Measurements from ENCODE around the gene JUN. TPM values are rescaled to one million over a fixed set of nuclear protein-coding genes. Genes with fewer than 3 reads are reported as not detected.
A peak's percentile ranks its signal among the peaks of the same experiment; 100 is the strongest.

The JUN gene
- total RNA-seq, 1 experiment from 2014 or later = 4.1 TPM

- DNase-seq (ENCODE audit: low read depth, low spot score) = no peak
Measured at GRCh38 chr1:58773406-58773840, 10.4 kb downstream of the JUN start.

GRCh38 chr1:58769809-58770320 lies 14.0 kb downstream of the JUN start:
- in situ Hi-C loops (cut with HindIII; ENCODE audit: low pct_unique_long_range_greater_than_20kb, low sequenced_read_pairs) = no loop called here
- DNase-seq (ENCODE audit: low read depth, low spot score) = no peak

More at GRCh38 chr1:58773406-58773840, 10.4 kb downstream of the JUN start:
- in situ Hi-C loops (cut with HindIII; ENCODE audit: low pct_unique_long_range_greater_than_20kb, low sequenced_read_pairs) = no loop called here

DNA sequence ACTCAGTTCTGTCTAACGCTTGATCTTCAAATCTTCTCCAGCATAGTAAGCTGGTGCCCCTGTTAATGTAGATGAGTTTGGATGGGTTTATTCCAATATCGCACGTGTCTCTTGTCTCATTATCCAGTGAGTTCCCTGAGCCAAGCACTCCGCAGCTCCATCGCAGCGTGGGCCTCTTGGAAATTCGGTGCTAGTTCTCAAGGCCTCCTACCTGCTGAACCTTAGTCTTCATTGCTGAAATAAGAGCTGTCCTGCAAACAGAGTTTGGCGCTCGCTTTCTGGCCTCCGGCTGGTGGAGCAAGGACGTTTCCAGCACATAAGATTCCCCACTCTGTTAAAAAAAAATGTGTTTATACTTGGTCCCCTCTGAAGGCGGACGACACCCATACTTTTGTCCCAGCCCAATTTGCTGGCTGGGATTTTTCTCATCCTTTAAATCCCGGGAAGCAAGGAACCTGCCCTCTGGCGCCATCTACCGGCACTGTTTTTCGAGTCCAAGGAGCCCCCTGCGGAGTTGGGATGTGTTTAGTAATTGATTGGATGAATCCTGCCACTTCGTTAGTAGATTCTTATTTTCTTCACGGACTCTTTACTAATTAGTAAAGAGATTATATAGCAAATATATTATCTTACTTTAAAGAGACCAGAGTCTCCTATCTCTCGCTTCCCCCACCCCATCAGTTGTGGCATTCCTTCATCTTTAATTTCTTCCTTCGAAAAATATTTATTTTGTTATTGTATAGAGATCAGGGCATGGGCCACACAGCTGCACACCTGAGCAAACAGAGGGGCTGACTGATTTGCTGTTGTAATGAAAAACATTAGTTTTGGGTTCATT lies 14.7 kb downstream of the JUN start:
- in situ Hi-C loops (cut with HindIII; ENCODE audit: low pct_unique_long_range_greater_than_20kb, low sequenced_read_pairs) = no loop called here
- peak; percentile 68 for DNase-seq (ENCODE audit: low read depth, low spot score)

DNA sequence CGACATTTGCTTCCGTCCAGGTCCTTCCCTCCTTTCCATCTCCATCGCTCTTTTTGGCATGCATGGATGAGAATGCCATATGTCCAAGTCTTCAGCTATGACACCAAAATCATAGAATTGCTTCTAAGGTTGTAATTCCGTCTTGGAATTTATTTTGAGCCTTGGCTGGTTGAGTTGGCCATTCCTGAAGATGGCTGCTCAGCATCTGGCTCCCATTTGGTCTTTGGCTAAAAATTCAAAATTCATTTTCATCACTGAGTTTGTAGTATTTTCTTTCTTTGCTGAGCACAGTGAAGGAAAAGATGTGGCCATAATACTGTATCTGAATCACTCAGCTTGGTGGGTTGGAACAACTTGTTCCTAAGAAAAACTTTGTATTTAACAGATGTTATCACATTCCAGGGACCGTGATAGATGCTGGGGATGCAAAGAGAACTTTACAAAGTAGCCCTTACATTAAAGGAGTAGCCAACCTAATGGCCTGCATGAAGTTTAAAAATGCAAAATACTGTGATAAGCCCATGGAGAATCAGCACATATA lies 15.6 kb downstream of the JUN start:
- no peak for DNase-seq (ENCODE audit: low read depth, low spot score)
- in situ Hi-C loops (cut with HindIII; ENCODE audit: low pct_unique_long_range_greater_than_20kb, low sequenced_read_pairs) = no loop called here

DNA sequence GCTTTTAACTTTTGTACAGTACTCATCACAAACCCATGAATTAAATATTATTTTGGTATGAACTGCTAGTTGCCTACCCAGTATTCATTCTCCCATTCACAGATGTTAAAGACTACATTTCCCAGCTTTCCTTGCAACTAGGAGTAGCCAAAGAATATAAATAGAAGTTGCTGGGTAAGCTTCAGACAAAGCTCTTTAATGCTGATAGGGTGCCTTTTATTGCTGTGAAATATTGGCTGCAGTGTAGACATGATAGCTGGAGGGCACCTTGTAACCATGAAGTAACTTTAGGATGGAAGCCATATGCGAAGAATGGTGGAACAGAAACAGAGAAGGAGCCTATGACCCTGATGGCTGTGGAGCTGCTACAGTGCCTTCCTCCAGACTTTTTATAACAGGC lies 16.7 kb downstream of the JUN start:
- peak; percentile 23 for DNase-seq (ENCODE audit: low read depth, low spot score)
- in situ Hi-C loops (cut with HindIII; ENCODE audit: low pct_unique_long_range_greater_than_20kb, low sequenced_read_pairs) = no loop called here

GRCh38 chr1:58765441-58765840 lies 18.4 kb downstream of the JUN start:
- no peak for DNase-seq (ENCODE audit: low read depth, low spot score)
- in situ Hi-C loops (cut with HindIII; ENCODE audit: low pct_unique_long_range_greater_than_20kb, low sequenced_read_pairs) = no loop called here

DNA sequence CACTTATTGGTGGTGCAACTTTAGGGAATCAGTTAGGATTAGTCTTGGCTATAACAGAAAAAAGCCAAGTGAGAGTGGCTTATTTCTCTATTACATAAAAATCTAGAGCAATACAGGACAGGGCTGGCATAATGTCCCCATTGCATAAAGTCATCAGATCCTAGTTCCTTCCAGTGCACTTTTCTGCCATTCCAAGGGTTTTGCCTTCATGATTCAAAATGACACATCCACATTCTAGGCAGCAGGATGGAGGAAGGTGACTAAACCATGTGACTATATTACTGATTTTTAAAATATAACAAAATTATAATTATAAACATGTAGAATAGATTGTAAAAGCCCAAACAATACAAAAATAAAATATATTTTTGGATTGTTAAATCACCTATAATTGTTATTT lies 18.8 kb downstream of the JUN start:
- DNase-seq (ENCODE audit: low read depth, low spot score) = no peak
- in situ Hi-C loops (cut with HindIII; ENCODE audit: low pct_unique_long_range_greater_than_20kb, low sequenced_read_pairs) = no loop called here

DNA sequence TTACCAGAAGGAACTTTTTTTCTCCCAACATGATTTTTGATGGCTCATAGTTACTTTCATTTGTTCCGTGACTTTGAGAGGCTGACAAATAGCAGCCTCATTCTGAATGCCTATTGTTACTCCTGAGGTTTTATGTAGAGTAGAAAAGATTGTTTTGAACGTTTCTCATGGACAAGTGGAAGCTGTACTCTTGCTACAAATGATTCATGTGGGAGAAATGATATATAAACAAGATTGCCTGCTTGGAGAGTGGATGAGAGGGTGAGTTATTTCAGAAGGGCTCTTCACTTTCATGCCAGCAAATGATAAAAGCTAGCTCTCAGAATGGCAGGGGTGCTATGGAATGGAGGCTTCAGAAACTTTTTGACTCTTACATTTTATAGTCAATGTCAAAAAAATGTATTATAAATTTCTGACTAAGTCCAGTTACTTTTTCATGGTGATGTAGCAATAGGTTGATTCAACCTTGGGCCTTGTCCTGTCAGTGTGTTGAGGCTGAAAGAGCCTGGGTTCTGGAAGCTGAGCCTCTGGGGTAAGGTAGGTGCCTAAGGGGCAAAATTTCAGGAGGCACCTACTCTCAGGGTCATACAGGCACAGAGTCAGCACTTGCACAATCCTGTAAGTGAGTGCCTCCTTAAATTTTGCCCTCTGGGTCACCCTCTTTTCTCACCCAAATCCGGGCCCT lies 19.4 kb downstream of the JUN start:
- in situ Hi-C loops (cut with HindIII; ENCODE audit: low pct_unique_long_range_greater_than_20kb, low sequenced_read_pairs) = no loop called here
- no peak for DNase-seq (ENCODE audit: low read depth, low spot score)

DNA sequence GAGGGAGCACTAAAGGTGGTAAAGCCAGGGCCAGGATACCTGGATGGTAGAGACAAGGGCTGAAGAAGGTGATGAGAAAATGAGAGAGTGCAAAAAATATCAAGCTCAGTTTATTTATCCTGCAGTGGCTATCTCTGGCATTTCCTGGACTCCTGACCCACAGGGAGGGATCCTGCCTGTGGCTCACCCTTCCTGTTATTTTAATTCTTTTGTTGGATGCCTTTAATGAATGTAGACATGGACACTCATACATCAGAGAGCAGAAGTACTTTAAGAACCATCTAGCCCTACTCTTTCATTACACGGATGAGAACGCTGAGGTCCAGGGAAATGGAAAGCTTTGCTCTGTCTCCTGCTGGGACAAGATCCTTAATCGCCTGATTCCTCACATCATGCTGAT lies 20.6 kb downstream of the JUN start:
- in situ Hi-C loops (cut with HindIII; ENCODE audit: low pct_unique_long_range_greater_than_20kb, low sequenced_read_pairs) = no loop called here
- DNase-seq (ENCODE audit: low read depth, low spot score) = no peak

GRCh38 chr1:58762806-58763205 lies 21.0 kb downstream of the JUN start:
- in situ Hi-C loops (cut with HindIII; ENCODE audit: low pct_unique_long_range_greater_than_20kb, low sequenced_read_pairs) = no loop called here
- DNase-seq (ENCODE audit: low read depth, low spot score) = no peak

DNA sequence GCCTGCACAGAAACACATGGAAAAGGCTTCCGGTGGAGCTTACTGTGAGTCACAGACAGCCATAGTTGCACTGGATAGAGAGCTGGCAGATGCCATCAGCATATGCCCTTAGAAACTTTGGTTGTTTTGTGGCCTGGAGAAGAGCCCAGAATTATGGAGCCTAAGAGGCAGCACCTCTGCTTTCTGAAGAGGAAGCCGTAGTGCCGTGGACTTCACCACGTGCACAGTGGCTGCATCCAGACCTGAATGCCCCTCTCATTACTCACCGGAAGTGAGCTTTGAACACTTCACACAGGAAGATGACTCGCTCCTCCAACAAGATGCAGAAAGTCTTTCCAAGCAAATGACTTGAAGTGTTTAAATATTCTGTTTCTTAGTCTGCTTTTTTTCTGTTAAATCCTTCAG lies 28.4 kb downstream of the JUN start:
- DNase-seq (ENCODE audit: low read depth, low spot score) = peak; percentile 66

GRCh38 chr1:58754683-58755467 lies 29.0 kb downstream of the JUN start:
- DNase-seq (ENCODE audit: low read depth, low spot score) = no peak
- in situ Hi-C loops (cut with HindIII; ENCODE audit: low pct_unique_long_range_greater_than_20kb, low sequenced_read_pairs) = no loop called here

More for the DNA sequence above, 28.4 kb downstream of the JUN start:
- in situ Hi-C loops (cut with HindIII; ENCODE audit: low pct_unique_long_range_greater_than_20kb, low sequenced_read_pairs) = no loop called here

DNA sequence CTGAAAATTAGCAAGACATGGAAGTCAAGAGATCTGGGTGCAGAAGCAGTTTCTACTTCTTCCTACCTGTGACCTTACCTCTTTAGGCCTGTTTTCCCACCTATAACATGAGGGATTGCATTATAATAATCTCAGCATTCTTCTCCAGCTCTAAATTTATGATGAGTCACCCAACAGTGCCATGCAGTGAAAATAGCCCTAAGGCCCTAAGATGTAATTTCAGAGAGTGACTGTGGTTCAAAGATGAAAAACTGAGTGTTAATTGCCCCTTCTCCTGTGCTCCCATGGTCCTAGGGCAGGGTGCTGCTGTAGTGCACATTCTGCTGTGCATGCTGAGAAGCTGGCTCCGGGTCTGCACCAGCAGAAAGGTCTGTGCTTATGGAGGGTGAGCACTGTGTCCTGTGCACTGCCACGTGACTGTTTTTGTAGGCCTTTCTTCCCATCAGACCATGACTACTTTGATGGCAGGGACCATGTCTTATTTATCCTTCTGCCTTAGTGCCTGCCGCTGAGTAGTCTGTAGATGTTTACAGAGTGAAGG lies 29.7 kb downstream of the JUN start:
- in situ Hi-C loops (cut with HindIII; ENCODE audit: low pct_unique_long_range_greater_than_20kb, low sequenced_read_pairs) = no loop called here
- DNase-seq (ENCODE audit: low read depth, low spot score) = peak; percentile 13

DNA sequence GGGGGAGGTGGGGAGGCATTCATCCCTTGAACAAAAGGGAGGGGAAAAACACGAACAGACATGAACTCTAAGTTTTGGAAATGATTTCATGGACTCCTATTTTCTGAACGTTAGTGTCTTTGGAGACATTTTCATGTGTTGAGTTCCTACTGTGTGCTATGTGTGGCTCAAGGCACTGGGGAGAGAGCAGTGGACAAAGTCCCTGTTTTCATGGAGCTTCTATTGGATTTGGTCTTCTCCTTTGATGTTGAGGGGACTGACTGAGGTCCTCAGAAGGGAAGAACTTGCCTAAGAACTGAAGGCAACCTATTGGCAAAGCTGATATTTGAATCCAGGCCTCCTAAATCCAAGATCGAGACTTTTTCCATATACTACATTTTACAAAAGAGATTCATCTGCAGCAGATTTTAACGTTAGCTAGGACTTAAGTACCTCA lies 30.4 kb downstream of the JUN start:
- DNase-seq (ENCODE audit: low read depth, low spot score) = no peak
- in situ Hi-C loops (cut with HindIII; ENCODE audit: low pct_unique_long_range_greater_than_20kb, low sequenced_read_pairs) = no loop called here

DNA sequence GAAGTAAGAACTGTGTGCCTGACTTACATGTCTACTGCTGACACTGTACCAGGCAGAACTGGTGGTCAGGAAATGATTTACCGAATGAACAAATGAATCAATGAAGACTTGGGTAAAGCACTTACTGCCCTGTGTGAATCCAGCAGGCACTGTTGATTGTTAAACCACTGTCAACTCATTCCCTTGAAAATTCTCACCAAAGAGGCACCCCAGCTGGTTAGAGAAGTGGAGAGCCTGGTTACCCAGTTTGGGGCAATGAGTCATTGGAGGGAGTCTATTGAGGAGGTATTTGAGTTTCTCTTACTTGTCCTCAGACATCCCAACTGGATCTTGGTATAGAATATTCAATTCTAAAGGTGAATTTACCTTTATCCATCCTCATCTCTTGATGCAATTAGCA lies 34.2 kb downstream of the JUN start:
- DNase-seq (ENCODE audit: low read depth, low spot score) = no peak
- in situ Hi-C loops (cut with HindIII; ENCODE audit: low pct_unique_long_range_greater_than_20kb, low sequenced_read_pairs) = no loop called here

GRCh38 chr1:58748666-58749065 lies 35.2 kb downstream of the JUN start:
- in situ Hi-C loops (cut with HindIII; ENCODE audit: low pct_unique_long_range_greater_than_20kb, low sequenced_read_pairs) = no loop called here
- DNase-seq (ENCODE audit: low read depth, low spot score) = no peak

GRCh38 chr1:58746757-58747156 lies 37.1 kb downstream of the JUN start:
- DNase-seq (ENCODE audit: low read depth, low spot score) = no peak

More at GRCh38 chr1:58746757-58747156, 37.1 kb downstream of the JUN start:
- in situ Hi-C loops (cut with HindIII; ENCODE audit: low pct_unique_long_range_greater_than_20kb, low sequenced_read_pairs) = no loop called here
